Suprapubic skin (tissue), 4 donors: ENCODE measurements around the gene OAF. TPM values are rescaled to one million over a fixed set of nuclear protein-coding genes. Genes with fewer than 3 reads are reported as not detected.

ENCODE experiments used
- DNase-seq, 2 donors: peaks; one replicate each; pipeline ENCODE4 v3.0.0-alpha.2; 2019; ENCODE audit warnings: low spot score in 2 of 2
- H3K27ac ChIP-seq: fragments of 200-600 bp; sonication (generic); one replicate; pipeline ENCODE4 v1.5.1; 2019
- H3K27me3 ChIP-seq: fragments of 200-600 bp; sonication (generic); one replicate; pipeline ENCODE4 v1.5.1; 2019
- H3K36me3 ChIP-seq: fragments of 200-600 bp; sonication (generic); one replicate; pipeline ENCODE4 v1.5.1; 2019
- H3K4me1 ChIP-seq: fragments of 200-600 bp; sonication (generic); one replicate; pipeline ENCODE4 v1.5.1; 2019
- H3K4me3 ChIP-seq: fragments of 200-600 bp; sonication (generic); one replicate; pipeline ENCODE4 v1.5.1; 2019; ENCODE audit warnings: mild to moderate bottlenecking
- H3K9me3 ChIP-seq: fragments of 200-600 bp; sonication (generic); one replicate; pipeline ENCODE4 v1.5.1; 2019
- CTCF ChIP-seq, 2 donors: fragments of 200-600 bp in 1 of 2; fragments of 450-650 bp in 1 of 2; sonication (generic) in 1 of 2; IDR thresholded peaks; one replicate each; pipeline ENCODE4 v1.5.1; 2016 to 2019; ENCODE audit warnings: antibody characterized with exemption in 2 of 2, mild to moderate bottlenecking in 1 of 2, moderate library complexity in 1 of 2
- EP300 ChIP-seq: sonication (generic); formaldehyde crosslinking; IDR thresholded peaks from one replicate; pipeline ENCODE4 v1.6.1; 2017; ENCODE audit warnings: antibody characterized with exemption
- POLR2A ChIP-seq, 2 donors: fragments of 450-650 bp; IDR thresholded peaks; one replicate each; pipeline ENCODE4 v1.6.1; 2017; ENCODE audit warnings: antibody characterized with exemption in 2 of 2, mild to moderate bottlenecking in 2 of 2, moderate library complexity in 2 of 2
- POLR2AphosphoS5 ChIP-seq, 3 donors: sonication (generic); formaldehyde crosslinking; IDR thresholded peaks; one replicate each; pipeline ENCODE4 v1.6.1; 2017; ENCODE audit warnings: antibody characterized with exemption in 3 of 3
- WGBS: methylation state at CpG from one replicate; pipeline ENCODE4 v1.1.5; 2018; 5-methylcytosine and 5-hydroxymethylcytosine counted together
- total RNA-seq, 4 donors: library from RNA; depleted of rRNA; stranded (reverse); fragments of >200 nt; gene quantifications; one replicate each; pipeline ENCODE4 v1.1.0, GENCODE V29; 2016

The OAF gene
- total RNA-seq, 4 donors from 2014 or later: 5.0 to 13.0 (median 10.8) TPM

GRCh38 chr11:120198787-120199469 is 11.9 kb upstream of the OAF start:
- Histone ChIP-seq H3K27ac (no peak overlapping the region), H3K9me3 (no peaks in the 10 kb centered on the region), H3K4me1 (peaks cover 27% of the 10 kb centered on the region), H3K36me3 (no peaks in the 10 kb centered on the region), H3K4me3 (no peak overlapping the region), H3K27me3 (no peaks in the 10 kb centered on the region)
- no peak for DNase-seq
- TF ChIP-seq POLR2AphosphoS5 (IDR thresholded peaks at IDR 0.05) (no peak), CTCF (IDR thresholded peaks at IDR 0.05) (no peak), POLR2A (IDR thresholded peaks at IDR 0.05) (no peak), EP300 (no peak)
- WGBS: 79% methylated on average over 8 of the region's 9 CpGs

GRCh38 chr11:120199613-120200012 is 11.2 kb upstream of the OAF start:
- Histone ChIP-seq H3K9me3 (no peaks in the 10 kb centered on the region), H3K4me1 (peaks cover 27% of the 10 kb centered on the region), H3K36me3 (no peaks in the 10 kb centered on the region), H3K27ac (no peak overlapping the region), H3K27me3 (no peaks in the 10 kb centered on the region), H3K4me3 (no peak overlapping the region)
- 83% methylated on average over 9 of the region's 9 CpGs for whole genome bisulfite sequencing
- TF ChIP-seq EP300: no peak
- no peak for DNase-seq

- Histone ChIP-seq H3K4me1 (peaks cover 33% of the 10 kb centered on the region), H3K9me3 (no peaks in the 10 kb centered on the region), H3K27me3 (no peaks in the 10 kb centered on the region), H3K4me3 (no peak overlapping the region), H3K27ac (no peak overlapping the region), H3K36me3 (no peaks in the 10 kb centered on the region)
- no peak for DNase-seq
- TF ChIP-seq EP300 (no peak), POLR2A (IDR thresholded peaks at IDR 0.05) (no peak), POLR2AphosphoS5 (IDR thresholded peaks at IDR 0.05) (no peak), CTCF (IDR thresholded peaks at IDR 0.05) (no peak)
- 67% methylated on average over 1 of the region's 1 CpG for WGBS
These were observed 10.2 kb upstream of the OAF start for GRCh38 chr11:120200677-120201076.

GRCh38 chr11:120201653-120202052 is 9.2 kb upstream of the OAF start:
- WGBS: 76% methylated on average over 3 of the region's 3 CpGs
- no peaks in the 10 kb centered on the region for H3K9me3 ChIP-seq
- no peaks in the 10 kb centered on the region for H3K27me3 ChIP-seq
- no peaks in the 10 kb centered on the region for H3K36me3 ChIP-seq
- no peak overlapping the region for H3K27ac ChIP-seq
- TF ChIP-seq CTCF (IDR thresholded peaks at IDR 0.05) (no peak), POLR2AphosphoS5 (IDR thresholded peaks at IDR 0.05) (no peak), POLR2A (IDR thresholded peaks at IDR 0.05) (no peak), EP300 (no peak)
- DNase-seq: no peak
- peaks cover 27% of the 10 kb centered on the region for H3K4me1 ChIP-seq
- no peak overlapping the region for H3K4me3 ChIP-seq

- no peak for DNase-seq
- no peaks in the 10 kb centered on the region for H3K36me3 ChIP-seq
- no peaks in the 10 kb centered on the region for H3K27me3 ChIP-seq
- no peaks in the 10 kb centered on the region for H3K9me3 ChIP-seq
- no peak overlapping the region for H3K27ac ChIP-seq
- 71% methylated on average over 4 of the region's 4 CpGs for WGBS
- no peak for TF ChIP-seq EP300
- no peak for TF ChIP-seq POLR2A (IDR thresholded peaks at IDR 0.05)
- TF ChIP-seq POLR2AphosphoS5 (IDR thresholded peaks at IDR 0.05): no peak
- TF ChIP-seq CTCF (IDR thresholded peaks at IDR 0.05): no peak
- no peak overlapping the region for H3K4me3 ChIP-seq
- peaks cover 20% of the 10 kb centered on the region for H3K4me1 ChIP-seq
These were observed 7.2 kb upstream of the OAF start for GRCh38 chr11:120203626-120204025.
